K562 (cell line): ENCODE data around the gene PPP2R2D. TPM values are rescaled to one million over a fixed set of nuclear protein-coding genes. Genes with fewer than 3 reads are reported as not detected.

Experiments used
- BCLAF1 ChIP-seq, 2 experiments: fragments of 450-650 bp in 1 of 2; IDR thresholded peaks; 2 replicates each; pipeline ENCODE4 v1.6.1; 2011 to 2017; ENCODE audit warnings: low read depth in 2 of 2, antibody characterized with exemption in 1 of 2, borderline replicate concordance in 1 of 2, low read length in 1 of 2, mild to moderate bottlenecking in 1 of 2, mixed read lengths in 1 of 2; ENCODE audit not compliant: control insufficient read depth in 1 of 2
- CXXC5 ChIP-seq: fragments of 250-450 bp; sonication (Bioruptor Pico); IDR thresholded peaks from 2 replicates; pipeline ENCODE4 v1.8.0; 2022; ENCODE audit warnings: inconsistent platforms, mild to moderate bottlenecking, moderate library complexity
- GATA2 ChIP-seq: sonication (generic); formaldehyde crosslinking; IDR thresholded peaks from 2 replicates; pipeline ENCODE4 v1.4.0; 2020; ENCODE audit warnings: mild to moderate bottlenecking, missing genetic modification reagents
- JUND ChIP-seq, 2 experiments: IDR thresholded peaks; 2 replicates in 1 of 2; 3 replicates in 1 of 2; pipeline ENCODE4 v1.6.1; 2011; ENCODE audit warnings: borderline replicate concordance in 2 of 2, low read depth in 2 of 2, low read length in 2 of 2, improper control_type of control experiment in 1 of 2, missing biosample characterization in 1 of 2, missing genetic modification characterization in 1 of 2, missing genetic modification reagents in 1 of 2
- SFPQ ChIP-seq: fragments of 200-400 bp; formaldehyde crosslinking; IDR thresholded peaks from 2 replicates; pipeline ENCODE4 v1.6.1; 2017; ENCODE audit warnings: mild to moderate bottlenecking, low read depth, low read length, moderate library complexity
- ZC3H8 ChIP-seq: fragments of 450-650 bp; IDR thresholded peaks from 2 replicates; pipeline ENCODE4 v1.6.1; 2017
- ZNF512 ChIP-seq: IDR thresholded peaks from 2 replicates; pipeline ENCODE4 v1.6.1; 2016; ENCODE audit warnings: missing genetic modification characterization, missing compliant biosample characterization
- polyA plus RNA-seq, 8 experiments: library from polyadenylated mRNA; depleted of rRNA in 4 of 8; stranded (reverse) in 5 of 8; unstranded in 3 of 8; fragments of >200 nt; fragmentation: Nextera tagmentation in 2 of 8; fragmentation: Illumina TruSeq in 1 of 8; extraction: Ambion mirVana in 2 of 8; extraction: Trizol in 1 of 8; gene quantifications; 2 replicates each; pipeline versions ENCODE4 v1.2.1 to v1.2.3, GENCODE V29; 2011 to 2014; ENCODE audit warnings: inconsistent platforms in 1 of 8, missing spikeins in 1 of 8
- total RNA-seq, 7 experiments: library from RNA; depleted of rRNA in 6 of 7; stranded (reverse); fragments of >200 nt in 6 of 7; fragmentation: Illumina TruSeq in 2 of 7; extraction: Trizol in 2 of 7; gene quantifications; 2 replicates each; pipeline versions ENCODE4 v1.2.1 to v1.2.3, GENCODE V29; 2011 to 2021; ENCODE audit warnings: low replicate concordance in 1 of 7

The PPP2R2D gene
- total and polyA plus RNA-seq, 9 of the 15 experiments (the other 6 are each of a cell fraction or from before 2014, with no cell fraction given) = 1.9 to 37.0 (median 26.8) TPM

DNA sequence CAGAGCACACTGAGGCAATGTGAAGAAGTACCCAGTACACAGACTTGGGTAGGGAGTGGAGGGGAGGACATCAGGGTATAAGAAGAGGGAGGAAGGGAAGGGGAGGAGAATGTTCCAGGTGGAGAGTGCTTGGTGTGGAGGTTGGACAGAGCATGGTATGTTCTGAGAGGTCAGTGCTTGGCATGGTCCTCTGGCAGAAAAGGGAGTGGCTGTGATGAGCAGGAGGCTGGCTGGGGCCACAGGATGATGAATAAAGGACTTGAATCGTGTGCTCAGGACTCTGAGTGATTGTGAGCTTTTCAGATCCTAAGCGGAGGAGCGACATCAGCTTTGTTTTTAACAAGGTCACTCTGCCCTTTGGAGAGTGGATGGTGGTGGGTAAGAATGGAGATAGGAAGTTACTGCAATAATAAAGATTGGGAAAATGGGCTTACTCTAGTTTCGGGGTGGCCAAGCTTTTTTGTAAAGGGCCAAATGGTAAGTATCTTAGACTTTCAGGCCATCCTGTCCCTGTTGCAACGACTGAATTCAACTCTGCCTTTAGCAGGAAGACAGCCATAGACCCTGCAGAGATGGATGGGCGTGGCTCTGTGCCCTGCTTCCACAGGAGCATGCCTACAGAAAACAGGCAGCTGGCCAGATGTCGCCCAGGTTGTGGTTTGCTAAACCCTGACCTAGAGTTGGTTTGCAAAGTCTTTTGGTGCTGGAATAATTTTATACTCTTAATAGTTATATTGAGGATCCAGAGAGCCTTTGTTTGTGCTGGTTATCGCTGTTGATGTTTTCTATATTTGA, 8.4 kb downstream of the PPP2R2D start (continued):
- TF ChIP-seq ZNF512 (tag) (no peak), ZC3H8 (no peak), SFPQ (no peak), BCLAF1 (IDR thresholded peaks at IDR 0.05; ENCODE audit: borderline replicate concordance in 1 of 2, control insufficient read depth in 1 of 2, low read depth in 2 of 2, low read length in 1 of 2) (no peak), CXXC5 (CRISPR knock-in tag) (no peak), GATA2 (CRISPR knock-in tag) (no peak), JUND (IDR thresholded peaks at IDR 0.05; ENCODE audit: borderline replicate concordance, low read depth, low read length) (no peak), JUND (tag; IDR thresholded peaks at IDR 0.05; ENCODE audit: borderline replicate concordance, low read depth, low read length) (no peak)
